ENCODE results near the gene ANKS1B.
"Not testable (repeated sequence)": the region's sequence is repeated elsewhere in the genome, so short reads cannot be mapped to it uniquely, and the experiment has no call there.

ANKS1B gene

DNA sequence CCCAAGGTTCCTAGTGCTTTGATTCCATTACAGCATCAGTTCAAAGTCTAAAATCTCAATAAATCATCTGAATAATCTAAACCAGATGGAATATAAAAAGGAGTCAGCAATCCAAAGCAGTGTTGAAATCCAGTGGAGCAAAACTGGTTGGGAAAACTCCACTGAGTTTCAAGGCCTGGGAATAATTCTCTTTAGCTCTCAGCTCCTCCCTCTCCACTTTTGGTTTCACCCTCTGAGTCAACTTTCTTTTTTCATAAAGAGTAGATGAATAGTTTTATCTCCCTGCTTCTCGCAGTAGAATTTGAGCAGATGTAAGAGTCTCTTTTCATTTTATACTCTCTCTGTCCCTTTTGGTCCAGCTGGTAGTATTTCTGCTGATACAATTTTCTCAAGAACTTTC, 1001.1 kb downstream of the ANKS1B start:
- DNase-seq: no peak

DNA sequence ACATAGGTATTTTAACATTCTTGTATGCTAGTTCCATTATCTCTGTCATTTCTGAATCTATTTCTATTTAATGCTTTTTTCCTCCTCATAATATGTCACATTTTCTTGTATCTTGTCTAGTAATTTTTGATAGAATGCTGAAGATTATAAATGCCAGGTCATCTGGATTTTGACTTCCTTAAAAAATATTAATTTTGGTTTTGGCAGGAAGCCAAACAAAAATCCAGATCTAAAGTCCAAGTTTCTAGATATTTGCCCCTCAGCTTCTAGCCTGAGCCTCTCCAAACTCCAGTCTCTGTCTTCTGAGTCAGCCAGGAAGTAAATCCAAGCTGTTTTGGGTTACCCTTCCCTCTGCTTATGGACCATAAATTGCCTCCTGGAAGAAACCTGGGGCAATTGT, 1004.2 kb downstream of the ANKS1B start:
- DNase-seq: no peak

DNA sequence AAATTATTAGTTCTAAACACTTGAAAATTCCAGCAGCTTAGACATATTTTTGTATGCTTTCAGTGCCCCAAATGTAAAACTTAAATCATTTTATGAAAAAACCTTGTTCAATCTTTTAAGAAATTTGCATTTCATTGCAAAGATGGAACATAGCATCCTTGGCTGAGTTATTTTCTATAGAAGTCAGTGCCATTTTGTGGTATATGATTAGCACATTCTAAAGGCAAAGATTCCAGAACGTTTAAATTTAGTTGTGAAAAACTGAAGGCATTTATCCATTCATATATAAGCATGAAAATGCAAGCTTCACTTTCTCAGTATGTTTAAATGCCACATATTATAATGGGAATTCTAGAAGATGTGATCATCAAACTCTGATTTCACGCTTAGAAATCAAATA, 1007.5 kb downstream of the ANKS1B start:
- no peak for DNase-seq

GRCh38 chr12:98974767-98975381, 1009.9 kb downstream of the ANKS1B start:
- no peak for DNase-seq

DNA sequence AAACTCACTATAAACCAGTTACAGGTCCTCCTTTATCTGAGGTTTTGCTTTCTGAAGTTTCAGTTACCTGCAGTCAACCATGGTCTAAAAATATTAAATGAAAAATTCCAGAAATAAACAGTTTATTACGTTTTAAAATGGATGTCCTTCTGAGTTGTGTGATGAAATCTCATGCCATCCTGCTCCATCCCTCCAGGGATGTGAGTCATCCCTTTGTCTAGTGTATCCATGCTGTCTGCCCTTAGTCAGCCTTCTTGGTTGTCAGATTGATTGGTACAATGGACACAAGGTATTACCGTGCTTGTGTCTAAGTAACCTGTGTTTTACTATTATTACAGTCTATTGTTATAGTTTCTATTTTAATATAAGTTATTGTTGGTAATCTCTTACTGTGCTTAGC, 1011.3 kb downstream of the ANKS1B start:
- DNase-seq: no peak

DNA sequence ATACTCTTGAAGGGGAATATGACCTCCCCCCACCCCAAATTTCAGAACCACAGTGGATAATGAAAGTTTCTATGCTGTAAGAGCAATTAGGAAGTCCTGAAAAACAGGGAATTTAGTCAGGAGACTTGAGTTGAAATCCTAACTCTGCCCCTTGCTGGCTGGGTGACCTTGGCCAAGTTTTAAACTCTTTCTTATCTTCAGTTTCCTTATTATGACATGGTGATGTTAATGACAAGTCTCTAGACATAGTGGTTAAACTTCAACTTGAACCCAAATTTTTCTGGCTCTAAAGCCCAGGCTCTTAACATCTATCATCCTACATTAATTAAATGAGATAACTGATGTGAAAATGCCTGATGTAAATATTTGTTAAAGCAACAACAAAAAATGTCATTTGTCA, 1013.8 kb downstream of the ANKS1B start:
- DNase-seq: no peak

DNA sequence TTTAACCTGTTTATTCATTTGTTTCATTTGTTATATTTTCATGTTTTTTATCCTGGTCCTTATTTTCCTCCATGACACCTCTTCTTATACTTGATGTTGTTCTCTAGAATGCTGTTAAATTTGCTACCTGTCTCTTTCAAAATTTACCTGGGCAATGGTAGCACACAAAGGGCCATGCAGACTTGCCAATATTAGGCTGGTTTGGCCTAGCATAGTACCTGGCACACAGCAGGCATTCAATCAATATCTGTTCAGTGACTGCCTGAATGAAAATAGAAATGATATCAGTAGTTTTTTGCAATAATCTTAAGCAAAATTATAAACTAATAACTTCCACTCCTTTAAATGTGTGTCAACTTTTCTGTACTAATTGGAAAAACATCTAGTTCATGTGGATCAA, 1014.5 kb downstream of the ANKS1B start:
- no peak for DNase-seq

DNA sequence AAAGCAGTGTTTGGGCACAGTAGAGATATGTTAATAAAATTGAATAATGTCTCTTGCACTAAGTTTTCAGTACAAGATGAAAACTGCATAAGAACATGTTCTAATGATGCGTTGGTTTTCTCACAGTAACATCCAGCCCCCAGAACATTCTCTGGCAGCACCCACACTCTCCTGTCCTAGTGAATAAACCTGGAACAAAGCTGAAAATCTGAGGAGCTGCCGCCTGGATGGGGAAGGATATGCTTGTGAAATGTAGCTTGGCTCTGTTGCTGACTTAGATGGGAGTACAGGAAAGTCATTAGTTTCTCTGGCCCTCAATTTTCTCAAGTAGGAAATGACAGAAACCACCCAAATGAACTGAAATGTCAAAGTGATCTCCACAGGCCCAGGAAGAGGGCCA, 1015.8 kb downstream of the ANKS1B start:
- no peak for DNase-seq

DNA sequence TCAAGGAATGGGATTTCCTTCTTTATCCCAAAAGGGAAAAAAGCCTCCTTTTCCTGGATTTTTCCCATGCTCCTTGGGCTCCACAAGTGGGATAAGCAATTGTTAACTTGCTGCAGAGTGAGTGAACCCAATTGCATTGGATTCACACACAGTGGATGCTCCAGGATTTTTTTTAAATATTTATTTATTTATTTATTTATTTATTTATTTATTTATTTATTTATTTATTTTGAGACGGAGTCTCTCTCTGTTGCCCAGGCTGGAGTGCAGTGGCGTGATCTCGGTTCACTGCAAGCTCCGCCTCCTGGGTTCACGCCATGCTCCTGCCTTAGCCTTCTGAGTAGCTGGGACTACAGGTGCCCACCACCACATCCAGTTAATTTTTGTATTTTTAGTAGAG, 1027.6 kb downstream of the ANKS1B start:
- DNase-seq: not testable (repeated sequence)

- DNase-seq: no peak
Observed at GRCh38 chr12:98955284-98955683, 1029.5 kb downstream of the ANKS1B start.

- DNase-seq: no peak
Observed at GRCh38 chr12:98954506-98954905, 1030.2 kb downstream of the ANKS1B start.

DNA sequence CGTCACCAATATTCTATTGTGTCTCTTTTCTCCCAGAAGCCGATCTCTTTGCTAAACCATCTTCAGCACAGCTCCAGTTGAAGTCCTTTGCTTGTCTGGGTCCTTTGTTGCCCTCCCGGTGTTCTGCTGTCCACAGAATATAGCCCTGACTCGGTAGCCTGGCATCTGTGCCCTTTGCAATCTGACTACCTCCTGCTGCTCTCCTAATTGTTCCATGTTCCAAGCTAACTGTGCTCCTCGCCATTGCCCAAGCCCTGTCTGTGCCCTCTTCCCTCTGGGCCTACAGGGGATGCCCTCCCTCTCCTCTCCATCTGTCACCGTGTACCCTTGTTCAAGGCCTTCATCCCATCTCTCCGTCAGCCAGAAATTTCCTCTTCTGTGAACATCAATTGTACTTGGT, 1033.3 kb downstream of the ANKS1B start:
- no peak for DNase-seq

DNA sequence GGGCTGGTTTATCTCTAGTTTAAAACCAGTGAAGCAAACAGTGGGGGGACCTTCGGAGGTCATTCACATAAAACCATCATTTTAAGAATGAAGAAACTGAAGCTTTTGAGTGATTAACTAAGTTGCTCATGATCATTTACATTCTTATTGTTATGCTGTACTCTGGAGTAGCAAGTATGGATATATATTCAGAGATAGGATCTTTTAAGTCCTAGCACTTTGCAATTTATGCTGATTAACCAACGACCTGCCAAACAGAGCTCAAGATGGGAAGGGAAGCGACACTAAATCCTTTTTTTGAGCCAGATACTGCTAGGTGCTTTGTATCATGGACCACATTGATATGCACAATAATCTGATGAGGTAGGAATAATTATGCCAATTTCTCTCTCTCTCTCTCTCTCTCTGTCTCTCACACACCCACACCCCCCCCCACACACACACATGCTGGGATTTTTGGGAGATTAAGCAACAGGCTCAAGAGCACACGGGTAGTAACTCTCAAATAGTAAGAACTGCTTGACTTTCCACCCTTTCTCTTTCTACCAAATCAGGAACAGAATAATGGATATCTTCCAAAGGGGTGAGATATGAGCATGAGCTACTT, 1036.3 kb downstream of the ANKS1B start:
- DNase-seq: no peak

DNA sequence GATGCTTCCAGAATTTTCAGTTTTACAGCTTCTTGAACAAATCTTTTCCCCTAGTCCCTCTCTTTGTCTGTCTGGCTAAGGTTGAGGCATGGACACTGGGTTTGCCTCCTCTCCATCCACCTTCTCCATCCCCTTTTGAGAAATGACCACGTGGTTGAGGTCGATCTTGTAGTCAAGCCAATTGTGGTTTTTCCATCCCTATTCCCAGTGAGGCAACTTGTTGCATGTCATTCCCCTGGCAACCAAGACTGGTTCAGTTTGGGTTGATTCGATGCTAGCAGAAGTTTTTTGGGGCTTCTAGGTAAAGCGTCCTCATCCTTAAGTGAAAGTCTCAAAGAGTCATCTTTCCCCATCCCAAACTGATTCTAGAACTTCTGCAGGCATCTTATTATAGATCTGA, 1038.9 kb downstream of the ANKS1B start:
- no peak for DNase-seq

DNA sequence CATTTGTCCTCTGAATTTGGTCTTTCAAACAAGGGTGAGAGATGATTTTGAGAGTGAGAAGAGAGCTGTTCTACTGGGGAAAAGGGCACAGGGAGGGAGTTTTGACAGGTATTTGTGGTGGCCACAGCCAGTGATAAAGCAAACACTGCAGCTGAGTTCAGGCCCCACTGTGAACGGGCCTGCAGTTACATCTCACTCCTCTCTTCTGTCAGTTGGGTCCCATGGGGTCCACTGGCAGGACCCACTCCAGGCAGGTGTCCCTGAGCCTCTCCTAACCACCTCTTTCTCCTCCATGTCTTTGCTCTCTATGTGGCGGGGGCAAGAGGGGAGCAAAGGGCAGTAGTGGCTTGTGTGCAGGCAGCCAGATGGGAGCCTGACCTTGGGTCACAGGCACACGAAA, 1044.8 kb downstream of the ANKS1B start:
- no peak for DNase-seq

- no peak for DNase-seq
Observed at GRCh38 chr12:98939350-98939749, 1045.4 kb downstream of the ANKS1B start.

DNA sequence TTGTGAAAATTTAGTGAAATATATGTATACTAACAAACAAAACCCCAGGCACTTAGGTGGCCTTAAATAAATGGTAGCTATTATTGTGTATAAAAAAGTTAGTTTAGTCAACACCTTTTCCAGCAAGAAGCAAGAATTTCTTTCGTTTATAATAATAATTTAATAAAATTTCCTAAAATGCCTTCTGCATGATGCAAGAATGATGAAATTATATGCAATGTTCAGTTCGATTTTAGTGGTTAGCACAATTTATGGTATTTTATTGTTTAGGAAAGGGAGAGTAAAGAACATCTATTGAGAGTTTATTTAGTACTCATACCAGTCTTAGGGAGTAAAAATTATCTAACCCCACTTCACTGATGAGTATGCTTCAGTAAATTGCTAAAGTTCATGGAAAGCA, 1048.9 kb downstream of the ANKS1B start:
- no peak for DNase-seq

DNA sequence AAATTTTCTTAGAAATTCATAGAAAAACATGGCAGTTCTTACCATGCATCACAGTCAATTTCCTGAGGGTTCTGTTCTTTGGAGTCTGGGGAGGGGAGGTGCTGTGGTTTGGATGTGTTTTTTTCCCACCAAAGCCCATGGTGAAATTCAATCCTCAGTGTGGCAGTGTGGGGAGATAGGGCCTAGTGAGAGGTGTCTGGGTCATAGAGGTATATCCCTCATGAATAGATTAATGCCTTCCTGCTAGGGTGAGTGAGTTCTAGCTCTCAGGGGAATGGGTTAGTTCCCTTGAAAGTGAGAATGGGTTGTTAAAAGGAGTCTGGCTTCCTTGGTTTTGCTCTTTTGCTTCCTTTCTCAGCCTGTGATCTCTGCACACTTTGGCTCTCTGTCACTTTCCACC, 1061.9 kb downstream of the ANKS1B start:
- no peak for DNase-seq

DNA sequence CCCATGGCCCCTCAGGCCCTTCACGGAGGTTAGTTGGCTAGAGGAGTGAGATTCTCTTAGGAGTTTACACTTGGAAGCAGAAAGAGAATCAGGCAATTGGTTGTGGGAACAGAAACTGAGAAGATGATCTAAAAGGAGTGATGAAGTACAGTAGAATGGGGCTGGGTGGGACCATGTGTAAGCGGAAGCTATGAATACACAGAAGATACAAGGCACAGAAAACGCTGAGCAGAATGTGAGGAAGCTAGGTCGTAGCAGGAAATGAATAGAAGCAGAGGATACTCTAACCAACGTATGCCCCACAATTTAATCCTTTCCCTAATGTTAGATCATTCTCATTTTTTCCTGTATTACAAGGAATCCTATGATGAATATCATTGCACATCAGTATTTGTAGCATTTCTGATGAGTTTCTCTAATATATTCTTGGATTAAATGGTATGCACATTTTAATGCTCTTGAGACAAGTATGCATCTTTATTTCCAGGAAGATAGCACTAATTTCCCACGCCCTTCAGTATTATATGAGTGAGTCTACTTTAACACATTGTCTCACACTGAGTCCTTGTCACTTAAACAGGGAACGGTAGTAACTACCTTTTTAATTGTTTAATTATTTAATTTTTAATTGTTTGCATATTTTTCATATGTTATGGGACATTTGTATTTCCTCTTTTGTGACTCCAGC, 1066.4 kb downstream of the ANKS1B start:
- no peak for DNase-seq

DNA sequence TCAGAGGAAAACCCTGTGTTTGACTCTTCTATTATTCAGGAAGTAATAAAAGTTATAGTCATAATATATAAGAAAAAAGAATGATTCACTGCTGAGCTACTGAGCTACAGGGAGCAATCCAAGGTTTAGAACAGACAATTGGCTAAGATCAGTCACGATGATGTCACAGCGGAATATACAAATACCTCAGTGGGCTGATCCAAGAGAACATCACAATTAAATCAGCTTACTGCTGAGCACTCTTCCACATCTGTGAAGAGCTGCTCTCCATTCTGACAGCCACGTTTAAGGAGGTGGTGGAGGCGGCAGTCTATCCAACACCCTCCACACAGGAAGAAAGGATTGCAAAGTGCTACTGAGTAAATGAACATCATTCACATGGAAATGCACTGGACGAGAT, 1068.6 kb downstream of the ANKS1B start:
- DNase-seq: no peak

GRCh38 chr12:98912401-98912974, 1072.2 kb downstream of the ANKS1B start:
- no peak for DNase-seq

DNA sequence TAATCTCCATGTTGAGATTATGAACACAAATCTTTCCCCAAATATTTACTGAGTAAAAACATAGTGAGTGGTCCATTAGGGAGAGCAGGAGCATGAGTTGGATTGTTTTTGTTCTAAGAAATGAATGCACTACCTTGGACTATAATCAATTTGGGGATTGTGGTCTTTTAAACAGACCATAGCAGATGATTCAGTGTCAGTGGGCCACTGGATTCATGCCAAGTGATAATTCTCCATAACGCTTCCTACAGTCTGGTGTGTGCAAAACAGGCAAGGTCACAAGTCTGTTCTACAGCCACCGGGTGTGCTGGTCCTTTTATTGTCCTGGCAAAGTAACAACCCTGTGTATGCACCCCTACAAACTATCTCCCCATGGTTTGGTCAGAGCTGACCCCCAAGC, 1073.3 kb downstream of the ANKS1B start:
- DNase-seq: no peak

DNA sequence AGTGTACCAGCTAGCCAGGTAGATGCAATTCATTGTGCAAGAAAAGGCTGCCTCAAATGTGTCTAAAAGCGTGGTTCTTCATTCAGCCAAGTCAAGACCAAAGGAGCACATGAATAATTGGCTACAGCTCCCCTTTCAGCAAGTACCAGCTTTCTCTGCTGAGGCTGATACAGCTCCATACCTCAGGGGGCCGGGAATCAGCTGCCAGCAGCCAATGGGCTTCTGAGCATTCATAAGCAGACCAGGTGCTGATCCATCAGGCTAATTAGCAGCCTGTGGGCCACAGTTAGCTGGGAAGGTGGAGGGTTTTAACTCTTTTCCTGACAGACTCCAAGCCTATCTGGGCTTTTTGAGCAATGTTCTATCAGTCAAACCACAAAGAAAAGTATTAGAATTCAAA, 1075.0 kb downstream of the ANKS1B start:
- DNase-seq: no peak

DNA sequence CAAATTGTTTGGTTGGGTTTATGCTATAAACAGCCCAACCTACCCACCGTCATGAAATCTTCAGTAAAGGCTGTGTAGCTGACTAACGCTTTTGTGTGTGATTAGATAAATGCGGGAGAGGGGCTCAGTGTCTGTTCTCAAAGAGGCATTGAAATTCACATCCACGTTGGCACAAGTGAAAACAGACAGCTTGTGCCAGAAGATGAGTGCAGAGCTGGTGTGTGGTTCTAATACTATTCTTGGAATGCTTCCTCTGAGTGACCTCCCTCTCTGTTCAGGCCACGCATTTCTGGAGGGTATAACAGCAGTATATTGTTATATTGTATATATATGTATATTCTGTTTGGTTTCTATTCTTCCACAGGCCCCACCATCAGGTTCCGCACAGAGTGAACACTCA, 1075.9 kb downstream of the ANKS1B start:
- DNase-seq: no peak

Data from activated CD8-positive, alpha-beta memory T cell treated with anti-CD3 and anti-CD28 coated beads, Interleukin-2, amount 50 U/mL, for 4 hours (primary cell).